Epithelial cell of proximal tubule (primary cell): ENCODE measurements around the gene ZNF396. TPM values are rescaled to one million over a fixed set of nuclear protein-coding genes. Genes with fewer than 3 reads are reported as not detected.

Experiments
- DNase-seq: peaks from one replicate; pipeline ENCODE4 v3.0.0-alpha.2; 2011; ENCODE audit warnings: low read depth
- H3K4me3 ChIP-seq: 2 replicates; pipeline ENCODE4 v1.5.1; 2011; ENCODE audit warnings: low read depth, mild to moderate bottlenecking, low read length
- total RNA-seq: library from RNA; depleted of rRNA; stranded (reverse); fragments of >200 nt; gene quantifications from 2 replicates; pipeline ENCODE4 v1.2.3, GENCODE V29; 2015
- TF ChIP-seq, protein P1 (sequence below): conservative IDR thresholded peaks from 2 replicates; pipeline ENCODE4 v1.5.1; 2012; ENCODE audit warnings: low read depth, mild to moderate bottlenecking, low read length

Gene ZNF396
- total RNA-seq, 1 donor from 2014 or later: 0.29 TPM

DNA sequence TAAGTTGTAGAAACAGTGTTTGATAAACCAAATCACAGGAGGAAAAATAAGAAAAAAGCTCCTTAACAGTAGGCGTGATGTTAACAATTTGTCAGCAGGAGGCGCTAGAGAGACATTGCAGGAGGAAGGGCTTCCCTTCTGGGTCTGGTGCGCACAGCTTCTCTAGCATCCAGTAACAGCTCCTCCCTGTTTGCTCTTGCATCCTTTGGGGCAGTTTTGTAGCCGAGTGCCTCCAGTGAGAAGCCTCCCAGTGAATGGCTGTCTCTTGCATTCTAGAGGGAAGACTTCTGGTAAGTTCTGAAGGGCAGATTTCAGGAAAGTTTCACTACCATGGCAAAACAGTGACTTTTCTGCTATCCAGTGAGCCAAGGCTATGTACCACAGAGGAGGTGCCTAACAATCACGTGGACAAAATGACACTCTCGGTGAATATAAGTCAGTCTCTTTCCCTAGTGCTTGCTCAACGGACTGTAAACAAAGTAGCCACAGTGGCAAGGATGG lies 9.5 kb upstream of the ZNF396 start:
- DNase-seq: peak; percentile 40
- TF ChIP-seq, protein P1, sequence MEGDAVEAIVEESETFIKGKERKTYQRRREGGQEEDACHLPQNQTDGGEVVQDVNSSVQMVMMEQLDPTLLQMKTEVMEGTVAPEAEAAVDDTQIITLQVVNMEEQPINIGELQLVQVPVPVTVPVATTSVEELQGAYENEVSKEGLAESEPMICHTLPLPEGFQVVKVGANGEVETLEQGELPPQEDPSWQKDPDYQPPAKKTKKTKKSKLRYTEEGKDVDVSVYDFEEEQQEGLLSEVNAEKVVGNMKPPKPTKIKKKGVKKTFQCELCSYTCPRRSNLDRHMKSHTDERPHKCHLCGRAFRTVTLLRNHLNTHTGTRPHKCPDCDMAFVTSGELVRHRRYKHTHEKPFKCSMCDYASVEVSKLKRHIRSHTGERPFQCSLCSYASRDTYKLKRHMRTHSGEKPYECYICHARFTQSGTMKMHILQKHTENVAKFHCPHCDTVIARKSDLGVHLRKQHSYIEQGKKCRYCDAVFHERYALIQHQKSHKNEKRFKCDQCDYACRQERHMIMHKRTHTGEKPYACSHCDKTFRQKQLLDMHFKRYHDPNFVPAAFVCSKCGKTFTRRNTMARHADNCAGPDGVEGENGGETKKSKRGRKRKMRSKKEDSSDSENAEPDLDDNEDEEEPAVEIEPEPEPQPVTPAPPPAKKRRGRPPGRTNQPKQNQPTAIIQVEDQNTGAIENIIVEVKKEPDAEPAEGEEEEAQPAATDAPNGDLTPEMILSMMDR: peak; percentile 89
- H3K4me3 ChIP-seq: no peak overlapping the region

- TF ChIP-seq, protein P1: no peak
- no peak for DNase-seq
- no peak overlapping the region for H3K4me3 ChIP-seq
Observed at GRCh38 chr18:35383136-35383535, 6.0 kb upstream of the ZNF396 start.

GRCh38 chr18:35379421-35379820 lies 2.3 kb upstream of the ZNF396 start:
- no peak overlapping the region for H3K4me3 ChIP-seq
- TF ChIP-seq, protein P1: no peak
- no peak for DNase-seq

DNA sequence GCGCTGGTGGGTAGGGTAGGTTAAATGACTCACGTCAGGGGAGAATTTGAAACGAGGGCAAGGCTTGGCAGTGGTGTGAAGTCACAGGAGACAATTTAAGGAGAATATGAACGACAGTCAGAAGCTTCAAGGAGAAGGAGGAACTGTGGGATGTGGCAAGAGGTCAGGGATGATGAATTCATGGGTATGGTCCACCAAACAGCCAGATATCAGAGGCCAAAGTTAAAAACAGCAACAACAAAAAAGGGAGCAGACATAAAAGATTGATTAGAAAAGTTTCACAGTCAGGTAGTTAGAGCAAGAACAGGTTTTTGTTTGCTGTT lies 1.4 kb upstream of the ZNF396 start:
- no peak for DNase-seq
- TF ChIP-seq, protein P1: no peak
- no peak overlapping the region for H3K4me3 ChIP-seq

DNA sequence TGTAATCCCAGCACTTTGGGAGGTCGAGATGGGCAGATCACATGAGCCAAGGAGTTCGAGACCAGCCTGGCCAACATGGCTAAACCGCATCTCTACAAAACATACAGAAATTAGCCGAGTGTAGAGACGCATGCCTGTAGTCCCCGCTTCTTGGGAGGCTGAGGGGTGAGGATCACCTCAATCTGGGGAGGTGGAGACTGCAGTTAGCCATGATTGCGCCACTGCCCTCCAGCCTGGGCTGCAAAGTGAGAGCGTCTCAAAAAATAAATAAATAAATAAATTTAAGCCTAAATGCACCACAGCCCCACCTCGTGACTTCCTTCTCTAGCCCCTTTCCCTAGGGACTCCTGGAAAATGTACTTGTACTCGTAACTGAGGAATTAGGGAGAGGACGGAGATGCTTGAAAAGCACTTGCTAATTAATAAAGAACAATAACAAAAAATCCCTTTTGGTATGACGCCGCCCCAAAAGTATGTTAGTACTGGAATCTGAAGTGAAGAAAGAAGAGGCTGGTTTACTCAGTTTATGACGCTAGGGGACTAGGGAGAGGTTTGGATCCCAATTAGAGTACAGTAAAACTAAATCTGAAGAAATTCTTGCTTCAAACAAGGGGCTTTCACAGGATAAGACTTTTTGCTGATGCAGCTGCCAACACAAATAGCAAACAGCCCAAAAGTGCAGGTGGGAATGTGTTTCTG lies 887 bp upstream of the ZNF396 start:
- H3K4me3 ChIP-seq: no peak overlapping the region
- TF ChIP-seq, protein P1: no peak
- DNase-seq: no peak

- no peak for DNase-seq
- TF ChIP-seq, protein P1: no peak
- peak overlapping the region; percentile 72 for H3K4me3 ChIP-seq
Observed at GRCh38 chr18:35376393-35376741, 770 bp downstream of the ZNF396 start.

DNA sequence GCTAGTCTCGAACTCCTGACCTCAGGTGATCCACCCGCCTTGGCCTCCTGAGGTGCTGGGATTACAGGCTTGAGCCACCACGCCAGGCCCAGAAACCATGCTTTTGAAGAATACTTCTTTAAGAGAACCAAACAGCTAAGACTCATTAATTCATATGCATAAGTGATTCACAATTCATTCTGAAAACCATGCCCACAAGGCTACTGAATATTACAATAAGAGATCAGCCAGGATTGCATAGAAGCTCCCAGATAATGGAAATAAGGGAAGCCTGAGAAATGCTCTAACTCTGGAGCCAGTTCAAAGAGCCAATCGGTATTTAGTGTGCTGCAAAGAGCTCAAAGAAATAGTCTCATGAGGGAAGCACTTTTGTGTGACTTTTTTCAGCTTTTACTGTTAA lies 2.4 kb downstream of the ZNF396 start:
- DNase-seq: no peak
- H3K4me3 ChIP-seq: no peak overlapping the region
- TF ChIP-seq, protein P1: no peak
